Natural killer cell (primary cell): ENCODE measurements around the gene TMEM217. TPM values are rescaled to one million over a fixed set of nuclear protein-coding genes. Genes with fewer than 3 reads are reported as not detected.

Experiments used
- ATAC-seq, 3 donors: fragments of 150-1000 bp in 2 of 3; fragments of 200-7000 bp in 1 of 3; cut with Tn5 transposase; 1 replicate in 1 of 3; 2 replicates in 2 of 3; pipeline ENCODE4 v1.10.0; 2021; ENCODE audit warnings: mild to moderate bottlenecking in 2 of 3, moderate library complexity in 2 of 3
- DNase-seq, 2 donors: peaks; one replicate each; pipeline versions ENCODE4 v3.0.0 to v3.0.0-alpha.2; 2013 to 2021; ENCODE audit warnings: mixed read lengths in 1 of 2
- H3K27ac ChIP-seq: one replicate; pipeline ENCODE4 v1.5.1; 2013; ENCODE audit warnings: mild to moderate bottlenecking, low read length
- H3K27me3 ChIP-seq: one replicate; pipeline ENCODE4 v1.6.1; 2013; ENCODE audit warnings: low read length; ENCODE audit not compliant: control insufficient read depth, insufficient read depth
- H3K36me3 ChIP-seq: one replicate; pipeline ENCODE4 v1.6.1; 2013; ENCODE audit warnings: low read length; ENCODE audit not compliant: control insufficient read depth, insufficient read depth
- H3K4me1 ChIP-seq: one replicate; pipeline ENCODE4 v1.6.1; 2013; ENCODE audit warnings: low read length; ENCODE audit not compliant: control insufficient read depth, insufficient read depth
- H3K4me3 ChIP-seq: one replicate; pipeline ENCODE4 v1.5.1; 2013; ENCODE audit warnings: low read length
- H3K9me3 ChIP-seq: one replicate; pipeline ENCODE4 v1.6.1; 2013; ENCODE audit warnings: low read length; ENCODE audit not compliant: control insufficient read depth, insufficient read depth
- H3K27ac Mint-ChIP-seq, 2 donors: one replicate each; pipeline ENCODE4 v1.8.0; 2022; ENCODE audit warnings: mild to moderate bottlenecking in 2 of 2, mixed read lengths in 2 of 2, moderate library complexity in 1 of 2
- H3K27me3 Mint-ChIP-seq, 2 donors: one replicate each; pipeline ENCODE4 v1.8.0; 2022; ENCODE audit warnings: low read depth in 2 of 2, mixed read lengths in 2 of 2
- H3K36me3 Mint-ChIP-seq: one replicate; pipeline ENCODE4 v1.8.0; 2022; ENCODE audit warnings: mixed read lengths
- H3K4me1 Mint-ChIP-seq, 2 donors: one replicate each; pipeline ENCODE4 v1.8.0; 2022; ENCODE audit warnings: mixed read lengths in 2 of 2
- H3K4me3 Mint-ChIP-seq: one replicate; pipeline ENCODE4 v1.8.0; 2022; ENCODE audit warnings: mild to moderate bottlenecking, moderate library complexity, mixed read lengths
- H3K9me3 Mint-ChIP-seq, 2 donors: one replicate each; pipeline ENCODE4 v1.8.0; 2022; ENCODE audit warnings: mixed read lengths in 2 of 2
- CTCF ChIP-seq: fragments of 200-600 bp; IDR thresholded peaks from one replicate; pipeline ENCODE4 v1.8.0; 2022; ENCODE audit warnings: antibody characterized with exemption
- WGBS: methylation state at CpG from one replicate; pipeline ENCODE4 v1.1.7; 2013; ENCODE audit warnings: missing lambda C conversion rate; ENCODE audit not compliant: insufficient coverage; 5-methylcytosine and 5-hydroxymethylcytosine counted together
- intact Hi-C: fragments of 100-400 bp; cut with micrococcal nuclease; formaldehyde crosslinking; loops from one replicate; pipeline ENCODE4 v1.14.2; 2022
- total RNA-seq, 4 donors: library from RNA; stranded (reverse); fragments of 120-200 nt in 1 of 4; gene quantifications; one replicate each; pipeline versions ENCODE4 v1.2.3 to v1.2.4, GENCODE V29; 2013 to 2022

Gene TMEM217
- total RNA-seq, 3 donors from 2014 or later (not counting 1 experiment from before 2014, with no cell fraction given): 0.75 to 2.1 (median 0.75) TPM

GRCh38 chr6:37177935-37178517, 79.9 kb downstream of the TMEM217 start:
- DNase-seq (no peak), ATAC-seq (no peak)
- Histone ChIP-seq H3K36me3 (peaks cover 28% of the 10 kb centered on the region), H3K4me3 (no peak overlapping the region), H3K4me1 (peaks cover 80% of the 10 kb centered on the region), H3K9me3 (no peaks in the 10 kb centered on the region), H3K27me3 (no peaks in the 10 kb centered on the region), H3K27ac (peak overlapping the region; percentile 62)
- Mint-ChIP-seq H3K27me3 (no peaks in the 10 kb centered on the region), H3K9me3 (no peaks in the 10 kb centered on the region), H3K4me3 (peak overlapping the region; percentile 68), H3K4me1 (peaks cover 55 to 59% of the 10 kb centered on the region in 2 donors), H3K36me3 (peaks cover 23% of the 10 kb centered on the region), H3K27ac (peak overlapping the region; percentile 95 to 99)
- intact Hi-C loops: loop anchor here (10.0 kb wide), 1 partner anchor 583 kb away; the partner anchor contains the start of gene SRSF3
- WGBS: 98% methylated on average over 5 of the region's 8 CpGs
- no peak for TF ChIP-seq CTCF

GRCh38 chr6:37177077-37177934, 80.6 kb downstream of the TMEM217 start:
- intact Hi-C loops: loop anchor here (10.0 kb wide), 1 partner anchor 583 kb away; the partner anchor contains the start of gene SRSF3
- Histone ChIP-seq H3K4me3 (no peak overlapping the region), H3K4me1 (peaks cover 80% of the 10 kb centered on the region), H3K27ac (peak overlapping the region; percentile 62), H3K36me3 (peaks cover 34% of the 10 kb centered on the region), H3K27me3 (no peaks in the 10 kb centered on the region), H3K9me3 (no peaks in the 10 kb centered on the region)
- no peak for DNase-seq
- Mint-ChIP-seq H3K4me3 (peak overlapping the region; percentile 68), H3K27me3 (no peaks in the 10 kb centered on the region), H3K9me3 (no peaks in the 10 kb centered on the region), H3K27ac (peak overlapping the region; percentile 95 to 99), H3K36me3 (peaks cover 26% of the 10 kb centered on the region), H3K4me1 (peaks cover 62 to 63% of the 10 kb centered on the region in 2 donors)
- peak in 1 of 3 donors; percentile 52 for ATAC-seq
- 45% methylated on average over 10 of the region's 10 CpGs for WGBS
- no peak for TF ChIP-seq CTCF

GRCh38 chr6:37176268-37177076, 81.5 kb downstream of the TMEM217 start:
- Histone ChIP-seq H3K27ac (peak overlapping the region; percentile 62), H3K36me3 (peaks cover 39% of the 10 kb centered on the region), H3K4me1 (peaks cover 73% of the 10 kb centered on the region), H3K27me3 (no peaks in the 10 kb centered on the region), H3K4me3 (no peak overlapping the region), H3K9me3 (no peaks in the 10 kb centered on the region)
- Mint-ChIP-seq H3K27ac (peak overlapping the region; percentile 95 to 99), H3K36me3 (peaks cover 33% of the 10 kb centered on the region), H3K27me3 (no peaks in the 10 kb centered on the region), H3K9me3 (no peaks in the 10 kb centered on the region), H3K4me1 (peaks cover 67 to 70% of the 10 kb centered on the region in 2 donors), H3K4me3 (peak overlapping the region; percentile 99)
- DNase-seq (no peak), ATAC-seq (no peak)
- 93% methylated on average over 14 of the region's 15 CpGs for WGBS
- intact Hi-C loops: loop anchor here (10.0 kb wide), 1 partner anchor 582 kb away; the partner anchor contains the start of gene SRSF3
- no peak for TF ChIP-seq CTCF
